SK-MEL-5 (cell line): Measurements from ENCODE around the gene CDH20. TPM values are rescaled to one million over a fixed set of nuclear protein-coding genes. Genes with fewer than 3 reads are reported as not detected.

Experiments used
- DNase-seq: peaks from one replicate; pipeline ENCODE4 v3.0.0-alpha.2; 2016; ENCODE audit warnings: low read depth, low spot score
- in situ Hi-C: cut with HindIII; loops from 2 replicates; pipeline ENCODE4 v1.10.0; 2016; ENCODE audit warnings: low sequenced_read_pairs, high pct_unique_total_duplicates, low pct_unique_long_range_greater_than_20kb
- polyA plus RNA-seq, 2 experiments: library from polyadenylated mRNA; depleted of rRNA; stranded (reverse); fragments of >200 nt; gene quantifications; 2 replicates each; pipeline ENCODE4 v1.2.3, GENCODE V29; 2015
- total RNA-seq: library from RNA; depleted of rRNA; stranded (reverse); fragments of >200 nt; shearing (Covaris generic); gene quantifications from 2 replicates; pipeline ENCODE4 v1.2.3, GENCODE V29; 2014; rRNA removed

Gene CDH20
- total RNA-seq = not detected in 2 replicates
- not detected in 2 replicates for polyA plus RNA-seq (2015; cell fraction: cytosol; rRNA removed)
- polyA plus RNA-seq (2015; cell fraction: nucleus; rRNA removed) = not detected in 2 replicates

GRCh38 chr18:61333271-61333745 is at the start of gene CDH20:
Gene CDH20, plus strand, starts transcription at chr18:61333430.
- DNase-seq = no peak
- in situ Hi-C loops = no loop called here

GRCh38 chr18:61284039-61284438 is 49.2 kb upstream of the CDH20 start:
- in situ Hi-C loops = no loop called here

GRCh38 chr18:61285777-61286176 is 47.5 kb upstream of the CDH20 start:
- no peak for DNase-seq
- in situ Hi-C loops = no loop called here

More at GRCh38 chr18:61284039-61284438, 49.2 kb upstream of the CDH20 start:
- no peak for DNase-seq

GRCh38 chr18:61286867-61287266 is 46.4 kb upstream of the CDH20 start:
- in situ Hi-C loops = no loop called here
- DNase-seq = no peak

- in situ Hi-C loops = no loop called here
- DNase-seq = no peak
Measured at GRCh38 chr18:61290616-61291015, 42.6 kb upstream of the CDH20 start.

- in situ Hi-C loops = no loop called here
Measured at GRCh38 chr18:61292280-61293035, 40.8 kb upstream of the CDH20 start.

GRCh38 chr18:61295153-61295552 is 38.1 kb upstream of the CDH20 start:
- in situ Hi-C loops = no loop called here

More at GRCh38 chr18:61292280-61293035, 40.8 kb upstream of the CDH20 start:
- DNase-seq = no peak

GRCh38 chr18:61308004-61308403 is 25.2 kb upstream of the CDH20 start:
- in situ Hi-C loops = no loop called here
- peak; percentile 95 for DNase-seq

More at GRCh38 chr18:61295153-61295552, 38.1 kb upstream of the CDH20 start:
- no peak for DNase-seq

- DNase-seq = peak; percentile 80
- in situ Hi-C loops = no loop called here
Measured at GRCh38 chr18:61308795-61309393, 24.3 kb upstream of the CDH20 start.

GRCh38 chr18:61322265-61322873 is 10.9 kb upstream of the CDH20 start:
- in situ Hi-C loops = no loop called here
- DNase-seq = peak; percentile 76

- DNase-seq = no peak
- in situ Hi-C loops = no loop called here
Measured at GRCh38 chr18:61323951-61324350, 9.3 kb upstream of the CDH20 start.

- in situ Hi-C loops = no loop called here
- DNase-seq = no peak
Measured at GRCh38 chr18:61326407-61326806, 6.8 kb upstream of the CDH20 start.

- no peak for DNase-seq
- in situ Hi-C loops = no loop called here
Measured at GRCh38 chr18:61329398-61329797, 3.8 kb upstream of the CDH20 start.

GRCh38 chr18:61331051-61331450 is 2.2 kb upstream of the CDH20 start:
- in situ Hi-C loops = no loop called here
- no peak for DNase-seq

- in situ Hi-C loops = no loop called here
- no peak for DNase-seq
Measured at GRCh38 chr18:61333746-61334490, 688 bp downstream of the CDH20 start.

GRCh38 chr18:61334491-61334850 is 1.2 kb downstream of the CDH20 start:
- no peak for DNase-seq
- in situ Hi-C loops = no loop called here

- in situ Hi-C loops = no loop called here
- DNase-seq = no peak
Measured at GRCh38 chr18:61334951-61335683, 1.9 kb downstream of the CDH20 start.
